Mesendoderm (in vitro differentiated cells): ENCODE measurements around the gene MIA2.
A peak's percentile ranks its signal among the peaks of the same experiment; 100 is the strongest.
"Not testable (repeated sequence)": the region's sequence is repeated elsewhere in the genome, so short reads cannot be mapped to it uniquely, and the experiment has no call there.

Experiments
- DNase-seq: peaks from one replicate; pipeline ENCODE4 v3.0.0; 2013
- H2AK5ac ChIP-seq: 2 replicates; pipeline ENCODE4 v1.6.1; 2013; ENCODE audit warnings: low read length, inconsistent platforms
- H2BK120ac ChIP-seq: 2 replicates; pipeline ENCODE4 v1.6.1; 2013; ENCODE audit warnings: low read depth, mild to moderate bottlenecking, low read length, moderate library complexity, mixed read lengths
- H2BK15ac ChIP-seq: replicated peaks from 2 replicates; pipeline ENCODE4 v1.6.1; 2013; ENCODE audit warnings: low read depth, mild to moderate bottlenecking, moderate library complexity
- H2BK5ac ChIP-seq: 2 replicates; pipeline ENCODE4 v1.6.1; 2013; ENCODE audit warnings: low read length, inconsistent platforms
- H3K18ac ChIP-seq: 2 replicates; pipeline ENCODE4 v1.6.1; 2013; ENCODE audit warnings: mild to moderate bottlenecking, low read length, mixed read lengths
- H3K23ac ChIP-seq: one replicate; pipeline ENCODE4 v1.6.1; 2013; ENCODE audit warnings: low read length
- H3K27ac ChIP-seq: 2 replicates; pipeline ENCODE4 v1.5.1; 2013; ENCODE audit warnings: low read depth, mild to moderate bottlenecking, inconsistent platforms, low read length, moderate library complexity
- H3K27me3 ChIP-seq: 2 replicates; pipeline ENCODE4 v1.6.1; 2013; ENCODE audit warnings: low read length, control low read depth, mild to moderate bottlenecking, inconsistent platforms; ENCODE audit not compliant: insufficient read depth, poor library complexity
- H3K36me3 ChIP-seq: 2 replicates; pipeline ENCODE4 v1.6.1; 2013; ENCODE audit warnings: low read length, inconsistent platforms; ENCODE audit not compliant: control insufficient read depth, insufficient read depth
- H3K4ac ChIP-seq: one replicate; pipeline ENCODE4 v1.6.1; 2013; ENCODE audit warnings: low read depth, mild to moderate bottlenecking, low read length, moderate library complexity
- H3K4me1 ChIP-seq: 2 replicates; pipeline ENCODE4 v1.6.1; 2013; ENCODE audit warnings: low read depth, low read length, inconsistent platforms; ENCODE audit not compliant: control insufficient read depth
- H3K4me2 ChIP-seq: 2 replicates; pipeline ENCODE4 v1.6.1; 2013; ENCODE audit warnings: low read length
- H3K4me3 ChIP-seq: 2 replicates; pipeline ENCODE4 v1.5.1; 2013; ENCODE audit warnings: mild to moderate bottlenecking, low read length
- H3K56ac ChIP-seq: one replicate; pipeline ENCODE4 v1.6.1; 2013; ENCODE audit warnings: low read length
- H3K79me1 ChIP-seq: 2 replicates; pipeline ENCODE4 v1.6.1; 2013; ENCODE audit warnings: low read length, inconsistent platforms
- H3K79me2 ChIP-seq: 2 replicates; pipeline ENCODE4 v1.6.1; 2013; ENCODE audit warnings: mild to moderate bottlenecking, low read length; ENCODE audit not compliant: control insufficient read depth, insufficient read depth
- H3K9ac ChIP-seq: 2 replicates; pipeline ENCODE4 v1.6.1; 2013; ENCODE audit warnings: low read length, inconsistent platforms
- H4K5ac ChIP-seq: one replicate; pipeline ENCODE4 v1.6.1; 2013; ENCODE audit warnings: low read length
- H4K8ac ChIP-seq: one replicate; pipeline ENCODE4 v1.6.1; 2013; ENCODE audit warnings: low read depth, mild to moderate bottlenecking, control low read depth, low read length, moderate library complexity
- WGBS: extraction: QIAGEN DNeasy Blood & Tissue Kit; methylation state at CpG from one replicate; pipeline ENCODE4 v1.1.7; 2013; ENCODE audit warnings: low lambda C conversion rate, missing lambda C conversion rate; ENCODE audit not compliant: insufficient coverage; ENCODE audit errors: extremely low coverage; 5-methylcytosine and 5-hydroxymethylcytosine counted together

Gene MIA2

DNA sequence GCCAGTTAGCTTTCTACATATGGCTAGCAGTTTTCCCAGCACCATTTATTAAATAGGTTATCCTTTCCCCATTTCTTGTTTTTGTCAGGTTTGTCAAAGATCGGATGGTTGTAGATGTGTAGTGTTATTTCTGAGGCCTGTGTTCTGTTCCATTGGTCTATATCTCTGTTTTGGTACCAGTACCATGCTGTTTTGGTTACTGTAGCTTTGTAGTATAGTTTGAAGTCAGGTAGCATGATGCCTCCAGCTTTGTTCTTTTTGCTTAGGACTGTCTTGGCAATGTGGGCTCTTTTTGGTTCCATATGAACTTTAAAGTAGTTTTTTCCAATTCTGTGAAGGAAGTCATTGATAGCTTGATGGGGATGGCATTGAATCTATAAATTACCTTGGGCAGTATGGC, 28.5 kb downstream of the MIA2 start:
- not testable (repeated sequence) for H3K9ac ChIP-seq, H4K8ac ChIP-seq

DNA sequence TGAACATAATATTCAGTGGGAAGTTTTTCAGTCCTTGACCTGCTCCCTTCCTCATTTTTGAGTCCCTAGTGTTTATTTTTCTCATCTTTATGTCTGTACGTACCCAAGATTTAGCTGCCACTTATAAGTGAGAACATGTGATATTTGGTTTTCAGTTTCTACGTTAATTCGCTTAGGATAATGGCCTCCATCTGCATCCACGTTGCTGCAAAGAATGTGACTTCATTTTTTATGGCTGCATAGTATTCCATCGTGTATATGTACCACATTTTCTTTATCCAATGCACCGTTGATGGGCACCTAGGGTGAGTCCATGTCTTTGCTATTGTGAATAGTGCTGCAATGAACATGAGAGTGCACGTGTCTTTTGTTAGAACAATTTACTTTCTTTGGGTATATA, 30.3 kb downstream of the MIA2 start:
- no CpG with 5 or more reads among the region's 7 CpGs for WGBS
- H3K27me3 ChIP-seq: no peaks in the 10 kb centered on the region
- H2BK120ac ChIP-seq: no peak overlapping the region
- H3K23ac ChIP-seq: no peak overlapping the region
- H3K4me3 ChIP-seq: no peak overlapping the region
- peaks cover 2% of the 10 kb centered on the region for H3K4me1 ChIP-seq
- H3K18ac ChIP-seq: no peak overlapping the region
- H2AK5ac ChIP-seq: no peak overlapping the region
- H2BK5ac ChIP-seq: no peak overlapping the region
- no peak overlapping the region for H3K4ac ChIP-seq
- no peaks in the 10 kb centered on the region for H3K36me3 ChIP-seq
- DNase-seq: no peak
- H3K27ac ChIP-seq: no peak overlapping the region
- H3K9ac ChIP-seq: no peak overlapping the region
- H3K56ac ChIP-seq: no peak overlapping the region
- H3K79me2 ChIP-seq: peaks cover 2% of the 10 kb centered on the region
- H3K79me1 ChIP-seq: no peaks in the 10 kb centered on the region
- H2BK15ac ChIP-seq: no peak overlapping the region
- H4K8ac ChIP-seq: no peak overlapping the region
- H4K5ac ChIP-seq: no peak overlapping the region
- H3K4me2 ChIP-seq: no peak overlapping the region

More for the DNA sequence above, 28.5 kb downstream of the MIA2 start:
- H3K23ac ChIP-seq, DNase-seq, H3K4me1 ChIP-seq, H2BK5ac ChIP-seq, H2AK5ac ChIP-seq, H3K36me3 ChIP-seq, H3K56ac ChIP-seq, H3K18ac ChIP-seq, H2BK15ac ChIP-seq, H3K27ac ChIP-seq, H3K4me3 ChIP-seq, H3K4ac ChIP-seq, H2BK120ac ChIP-seq, H3K79me2 ChIP-seq, H4K5ac ChIP-seq, H3K79me1 ChIP-seq, H3K4me2 ChIP-seq, H3K27me3 ChIP-seq: not testable (repeated sequence)
- WGBS: no CpG with 5 or more reads among the region's 1 CpG

- Histone ChIP-seq H3K79me2 (peaks cover 2% of the 10 kb centered on the region), H3K27me3 (no peaks in the 10 kb centered on the region), H3K36me3 (no peaks in the 10 kb centered on the region), H4K8ac (no peak overlapping the region), H3K4me2 (no peak overlapping the region), H3K18ac (no peak overlapping the region), H2BK5ac (no peak overlapping the region), H3K79me1 (no peaks in the 10 kb centered on the region), H2BK15ac (no peak overlapping the region), H3K23ac (no peak overlapping the region), H3K4me3 (no peak overlapping the region), H3K4me1 (peaks cover 2% of the 10 kb centered on the region), H3K4ac (no peak overlapping the region), H3K27ac (no peak overlapping the region), H3K56ac (no peak overlapping the region), H2AK5ac (no peak overlapping the region), H2BK120ac (no peak overlapping the region), H3K9ac (no peak overlapping the region), H4K5ac (no peak overlapping the region)
- DNase-seq: no peak
- no CpG with 5 or more reads among the region's 1 CpG for WGBS
Measured at GRCh38 chr14:39264558-39264957, 30.8 kb downstream of the MIA2 start.

- Histone ChIP-seq H3K79me2 (peaks cover 2% of the 10 kb centered on the region), H2BK15ac (no peak overlapping the region), H3K4ac (no peak overlapping the region), H3K18ac (no peak overlapping the region), H3K56ac (no peak overlapping the region), H3K23ac (no peak overlapping the region), H3K27me3 (no peaks in the 10 kb centered on the region), H3K36me3 (no peaks in the 10 kb centered on the region), H2BK120ac (no peak overlapping the region), H3K79me1 (no peaks in the 10 kb centered on the region), H2AK5ac (no peak overlapping the region), H3K4me2 (no peak overlapping the region), H2BK5ac (no peak overlapping the region), H4K8ac (no peak overlapping the region), H3K4me1 (peaks cover 2% of the 10 kb centered on the region), H3K27ac (no peak overlapping the region), H3K9ac (no peak overlapping the region), H4K5ac (no peak overlapping the region), H3K4me3 (no peak overlapping the region)
- WGBS: no CpG with 5 or more reads among the region's 2 CpGs
- DNase-seq: no peak
Measured at GRCh38 chr14:39265033-39265432, 31.3 kb downstream of the MIA2 start.

GRCh38 chr14:39265806-39266524, 32.2 kb downstream of the MIA2 start:
- Histone ChIP-seq H4K5ac (no peak overlapping the region), H3K18ac (peak overlapping the region; percentile 85), H3K4ac (peak overlapping the region; percentile 41), H2BK5ac (no peak overlapping the region), H3K4me2 (peak overlapping the region; percentile 77), H2AK5ac (no peak overlapping the region), H3K4me1 (peaks cover 2% of the 10 kb centered on the region), H3K79me2 (peaks cover 5% of the 10 kb centered on the region), H3K36me3 (no peaks in the 10 kb centered on the region), H3K4me3 (peak overlapping the region; percentile 40), H3K56ac (peak overlapping the region; percentile 98), H3K9ac (peak overlapping the region; percentile 86), H2BK15ac (peak overlapping the region; percentile 66), H2BK120ac (peak overlapping the region; percentile 52), H3K27ac (peak overlapping the region; percentile 99), H3K27me3 (no peaks in the 10 kb centered on the region), H3K79me1 (peaks cover 2% of the 10 kb centered on the region), H4K8ac (no peak overlapping the region), H3K23ac (no peak overlapping the region)
- no CpG with 5 or more reads among the region's 14 CpGs for WGBS
- no peak for DNase-seq

DNA sequence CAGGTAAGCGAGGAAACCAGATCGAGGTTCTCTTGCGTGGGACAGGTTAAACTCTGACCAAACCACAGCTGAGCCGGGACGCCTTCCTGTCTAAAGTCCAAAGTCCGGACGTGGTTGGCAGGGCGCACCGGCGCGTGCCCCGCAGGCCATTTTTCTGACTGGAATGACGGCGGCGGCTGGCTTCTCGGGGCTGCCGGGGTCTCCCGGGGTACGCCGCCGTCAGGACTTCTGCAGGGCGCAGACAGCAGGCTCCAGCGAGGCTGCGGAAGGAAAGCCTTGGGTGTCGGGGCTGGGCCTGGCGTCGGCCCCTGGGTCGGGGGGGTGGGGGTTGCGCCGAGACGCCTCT, 32.8 kb downstream of the MIA2 start:
- Histone ChIP-seq H2AK5ac (no peak overlapping the region), H3K79me1 (peaks cover 2% of the 10 kb centered on the region), H3K36me3 (no peaks in the 10 kb centered on the region), H3K27ac (peak overlapping the region; percentile 99), H3K4me2 (peak overlapping the region; percentile 77), H3K4me1 (peaks cover 2% of the 10 kb centered on the region), H3K4ac (peak overlapping the region; percentile 41), H4K5ac (no peak overlapping the region), H2BK120ac (peak overlapping the region; percentile 19), H4K8ac (peak overlapping the region; percentile 30), H3K23ac (peak overlapping the region; percentile 9), H3K27me3 (no peaks in the 10 kb centered on the region), H2BK15ac (peak overlapping the region; percentile 66), H3K79me2 (peaks cover 6% of the 10 kb centered on the region), H2BK5ac (no peak overlapping the region), H3K18ac (peak overlapping the region; percentile 85), H3K56ac (peak overlapping the region; percentile 98), H3K9ac (peak overlapping the region; percentile 86), H3K4me3 (peak overlapping the region; percentile 40)
- WGBS: no CpG with 5 or more reads among the region's 31 CpGs
- peak; percentile 62 for DNase-seq
